IMR-90 (cell line): Measurements from ENCODE around the gene ENO3. TPM values are rescaled to one million over a fixed set of nuclear protein-coding genes. Genes with fewer than 3 reads are reported as not detected.
"Not testable (repeated sequence)": the region's sequence is repeated elsewhere in the genome, so short reads cannot be mapped to it uniquely, and the experiment has no call there.

Experiments
- ATAC-seq: fragments of 200-7000 bp; cut with Tn5 transposase; 2 replicates; pipeline ENCODE4 v1.9.1; 2020; ENCODE audit warnings: low read depth, mild to moderate bottlenecking, moderate library complexity
- BruUV-seq: library from RNA; stranded (reverse); fragments of 400-500 nt; replicated peaks from 2 replicates; lab custom pipeline; 2021; lab: Mats Ljungman, UMichigan
- CTCF ChIA-PET: fragments of 300-600 bp; formaldehyde crosslinking; extraction: SDS; loops from one replicate; lab custom pipeline; 2021; ENCODE audit warnings: antibody characterized with exemption; lab: Yijun Ruan, JAX
- POLR2A ChIA-PET: fragments of 300-600 bp; sonication (Branson Sonifier 250); formaldehyde crosslinking; loops from one replicate; lab custom pipeline; 2022; ENCODE audit warnings: antibody characterized with exemption; ENCODE audit not compliant: unreplicated experiment; lab: Charles Lee
- DNase-seq: peaks from one replicate; pipeline ENCODE4 v3.0.0; 2013
- H2AFZ ChIP-seq: replicated peaks from 2 replicates; pipeline ENCODE3; 2013; ENCODE audit warnings: low read length, mild to moderate bottlenecking; ENCODE audit not compliant: poor library complexity
- H2AK5ac ChIP-seq: 2 replicates; pipeline ENCODE4 v1.6.1; 2013; ENCODE audit warnings: low read depth, low read length, inconsistent platforms
- H2AK9ac ChIP-seq: replicated peaks from 2 replicates; pipeline ENCODE3; 2013; ENCODE audit warnings: mild to moderate bottlenecking, low read depth, low read length, moderate library complexity; ENCODE audit not compliant: poor library complexity
- H2BK120ac ChIP-seq: 2 replicates; pipeline ENCODE4 v1.6.1; 2013; ENCODE audit warnings: low read depth, low read length, inconsistent platforms
- H2BK15ac ChIP-seq: 3 replicates; pipeline ENCODE4 v1.6.1; 2013; ENCODE audit warnings: low read depth, low read length, inconsistent platforms
- H2BK20ac ChIP-seq: 2 replicates; pipeline ENCODE4 v1.6.1; 2013; ENCODE audit warnings: low read depth, mild to moderate bottlenecking, inconsistent platforms, low read length, moderate library complexity
- H2BK5ac ChIP-seq: 2 replicates; pipeline ENCODE4 v1.6.1; 2013; ENCODE audit warnings: mild to moderate bottlenecking, low read depth, low read length, inconsistent platforms; ENCODE audit not compliant: poor library complexity, severe bottlenecking
- H3K14ac ChIP-seq: replicated peaks from 2 replicates; pipeline ENCODE4 v1.6.1; 2013; ENCODE audit warnings: low read depth, low read length, inconsistent platforms
- H3K18ac ChIP-seq: 2 replicates; pipeline ENCODE4 v1.6.1; 2013; ENCODE audit warnings: low read depth, low read length, control low read depth
- H3K23ac ChIP-seq: 2 replicates; pipeline ENCODE4 v1.6.1; 2013; ENCODE audit warnings: low read depth, low read length, inconsistent platforms
- H3K27ac ChIP-seq: 2 replicates; pipeline ENCODE4 v1.5.1; 2013; ENCODE audit warnings: mild to moderate bottlenecking, control low read depth, low read length; ENCODE audit not compliant: insufficient read depth
- H3K27me3 ChIP-seq: 2 replicates; pipeline ENCODE4 v1.6.1; 2013; ENCODE audit warnings: low read length; ENCODE audit not compliant: control insufficient read depth, insufficient read depth
- H3K36me3 ChIP-seq: 2 replicates; pipeline ENCODE4 v1.6.1; 2013; ENCODE audit warnings: low read length, mixed read lengths; ENCODE audit not compliant: control insufficient read depth, insufficient read depth
- H3K4ac ChIP-seq: 2 replicates; pipeline ENCODE4 v1.6.1; 2013; ENCODE audit warnings: low read depth, low read length, inconsistent platforms
- H3K4me1 ChIP-seq: 2 replicates; pipeline ENCODE4 v1.6.1; 2013; ENCODE audit warnings: low read length, mixed read lengths; ENCODE audit not compliant: control insufficient read depth, insufficient read depth
- H3K4me2 ChIP-seq: 2 replicates; pipeline ENCODE4 v1.6.1; 2013; ENCODE audit warnings: low read depth, mild to moderate bottlenecking, control low read depth, low read length, moderate library complexity
- H3K4me3 ChIP-seq: 2 replicates; pipeline ENCODE4 v1.5.1; 2013; ENCODE audit warnings: low read depth, mild to moderate bottlenecking, control low read depth, low read length, moderate library complexity; ENCODE audit not compliant: insufficient read depth
- H3K56ac ChIP-seq: 2 replicates; pipeline ENCODE4 v1.6.1; 2013; ENCODE audit warnings: low read length, inconsistent platforms; ENCODE audit not compliant: insufficient read depth; ENCODE audit errors: extremely low read depth
- H3K79me1 ChIP-seq, 2 experiments: 2 replicates each; pipeline ENCODE4 v1.6.1; 2013; ENCODE audit warnings: low read length in 2 of 2, inconsistent platforms in 1 of 2, low read depth in 1 of 2
- H3K9ac ChIP-seq: 2 replicates; pipeline ENCODE4 v1.6.1; 2013; ENCODE audit warnings: low read depth, low read length, control low read depth
- H3K9me1 ChIP-seq: 2 replicates; pipeline ENCODE4 v1.6.1; 2013; ENCODE audit warnings: low read length, inconsistent platforms; ENCODE audit not compliant: insufficient read depth
- H3K9me3 ChIP-seq: 2 replicates; pipeline ENCODE4 v1.6.1; 2013; ENCODE audit warnings: low read length; ENCODE audit not compliant: control insufficient read depth, insufficient read depth
- H4K20me1 ChIP-seq: 2 replicates; pipeline ENCODE4 v1.6.1; 2013; ENCODE audit warnings: low read length, inconsistent platforms; ENCODE audit not compliant: insufficient read depth
- H4K5ac ChIP-seq: 2 replicates; pipeline ENCODE4 v1.6.1; 2013; ENCODE audit warnings: mild to moderate bottlenecking, low read depth, low read length, control low read depth
- H4K8ac ChIP-seq, 2 experiments: 2 replicates each; pipeline ENCODE4 v1.6.1; 2013; ENCODE audit warnings: low read depth in 2 of 2, low read length in 2 of 2, control low read depth in 1 of 2, inconsistent platforms in 1 of 2
- H4K91ac ChIP-seq: 2 replicates; pipeline ENCODE4 v1.6.1; 2013; ENCODE audit warnings: low read depth, low read length, inconsistent platforms; ENCODE audit not compliant: insufficient read depth
- CHD1 ChIP-seq: IDR thresholded peaks from 2 replicates; pipeline ENCODE4 v1.6.1; 2012; ENCODE audit warnings: low read depth, low read length, improper control_type of control experiment
- FOS ChIP-seq: fragments of 150-350 bp; IDR thresholded peaks from 2 replicates; pipeline ENCODE4 v1.6.1; 2016; ENCODE audit warnings: low read depth, low read length
- WGBS, 2 experiments: methylation state at CpG; one replicate each; pipeline versions ENCODE4 v1.1.5 to v1.1.7; 2013; ENCODE audit warnings: missing lambda C conversion rate in 2 of 2; ENCODE audit not compliant: insufficient read length in 1 of 2; ENCODE audit errors: extremely low coverage in 2 of 2; 5-methylcytosine and 5-hydroxymethylcytosine counted together
- dilution Hi-C: fragments of 300-500 bp; cut with HindIII; formaldehyde crosslinking; loops from one replicate; pipeline ENCODE4 v1.14.3; 2018; ENCODE audit warnings: low sequenced_read_pairs; ENCODE audit not compliant: unreplicated experiment
- in situ Hi-C: fragments of 300-500 bp; cut with MboI; formaldehyde crosslinking; loops from 3 replicates; pipeline ENCODE4 v1.14.3; 2019; ENCODE audit warnings: low sequenced_read_pairs, inconsistent platforms, mixed read lengths
- intact Hi-C: fragments of 100-400 bp; cut with micrococcal nuclease; formaldehyde crosslinking; loops from 2 replicates; pipeline ENCODE4 v1.10.0; 2022
- polyA plus RNA-seq, 3 experiments: library from polyadenylated mRNA; depleted of rRNA; stranded (reverse); fragments of >200 nt; gene quantifications; 2 replicates each; pipeline ENCODE4 v1.2.3, GENCODE V29; 2012; ENCODE audit warnings: low replicate concordance in 1 of 3
- total RNA-seq: library from RNA; depleted of rRNA; stranded (reverse); fragments of >200 nt; gene quantifications from 2 replicates; pipeline ENCODE4 v1.2.3, GENCODE V29; 2012

The ENO3 gene
- total and polyA plus RNA-seq, 2 of the 4 experiments (the other 2 are of a cell fraction) = 1.4 to 5.1 TPM

DNA sequence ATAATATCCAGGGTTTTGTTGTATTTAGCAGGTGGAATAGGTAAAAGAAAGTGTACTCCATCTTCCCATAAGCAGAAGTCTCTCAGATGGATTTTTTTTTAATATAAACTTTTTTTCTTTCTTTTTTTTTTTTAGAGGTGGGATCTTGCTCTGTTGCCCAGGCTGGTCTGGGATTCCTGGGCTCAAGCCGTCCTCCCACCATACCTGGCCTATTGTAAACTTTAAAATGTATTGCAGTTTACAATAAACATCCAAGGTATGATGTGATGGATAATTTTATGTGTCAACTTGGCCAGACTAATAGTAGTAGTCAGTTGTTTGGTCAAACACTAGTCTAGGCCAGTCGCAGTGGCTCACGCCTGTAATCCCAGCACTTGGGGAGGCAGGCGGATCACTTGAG, 29.6 kb upstream of the ENO3 start:
- in situ Hi-C loops (no loop called here), dilution Hi-C loops (no loop called here), intact Hi-C loops (no loop called here)
- ChIA-PET POLR2A (interaction anchor here (0.7 kb wide), 1 partner anchor 111 kb away, joined by 6 read pairs; no protein-coding TSS in a partner anchor), CTCF (interaction anchor here (1.4 kb wide), 1 partner anchor 18 kb away, joined by 4 read pairs; the partner anchor contains the start of gene CHRNE)
- 0 out of 2 replicates have a peak, but pooled peaks cover 2% of the 10 kb centered on the region for H3K4me1 ChIP-seq
- no peak overlapping the region for H2AFZ ChIP-seq
- no peak overlapping the region for H4K5ac ChIP-seq
- H4K20me1 ChIP-seq = no peaks in the 10 kb centered on the region
- ATAC-seq (no peak), DNase-seq (no peak)
- no peak overlapping the region for H2BK120ac ChIP-seq
- H3K14ac ChIP-seq = no peak overlapping the region
- H3K79me1 ChIP-seq = no peaks in the 10 kb centered on the region
- H4K8ac ChIP-seq = no peak overlapping the region
- H3K36me3 ChIP-seq = no peaks in the 10 kb centered on the region
- no peak overlapping the region for H3K56ac ChIP-seq
- no peak overlapping the region for H2AK5ac ChIP-seq
- H2AK9ac ChIP-seq = no peak overlapping the region
- H3K4me3 ChIP-seq = no peak overlapping the region
- H3K9me3 ChIP-seq = no peaks in the 10 kb centered on the region
- H2BK15ac ChIP-seq = no peak overlapping the region
- no peak overlapping the region for H3K9ac ChIP-seq
- WGBS, 2 experiments = no CpG with 5 or more reads among the region's 4 CpGs
- TF ChIP-seq FOS = no peak
- no peak for TF ChIP-seq CHD1
- H3K9me1 ChIP-seq = no peaks in the 10 kb centered on the region
- no peak overlapping the region for H4K91ac ChIP-seq
- H3K4me2 ChIP-seq = no peak overlapping the region
- BruUV-seq = no TSS peak
- no peak overlapping the region for H3K4ac ChIP-seq
- H3K27ac ChIP-seq = no peak overlapping the region
- no peak overlapping the region for H3K18ac ChIP-seq
- H2BK5ac ChIP-seq = no peak overlapping the region
- no peak overlapping the region for H3K23ac ChIP-seq
- H3K27me3 ChIP-seq = no peaks in the 10 kb centered on the region
- H2BK20ac ChIP-seq = no peak overlapping the region

DNA sequence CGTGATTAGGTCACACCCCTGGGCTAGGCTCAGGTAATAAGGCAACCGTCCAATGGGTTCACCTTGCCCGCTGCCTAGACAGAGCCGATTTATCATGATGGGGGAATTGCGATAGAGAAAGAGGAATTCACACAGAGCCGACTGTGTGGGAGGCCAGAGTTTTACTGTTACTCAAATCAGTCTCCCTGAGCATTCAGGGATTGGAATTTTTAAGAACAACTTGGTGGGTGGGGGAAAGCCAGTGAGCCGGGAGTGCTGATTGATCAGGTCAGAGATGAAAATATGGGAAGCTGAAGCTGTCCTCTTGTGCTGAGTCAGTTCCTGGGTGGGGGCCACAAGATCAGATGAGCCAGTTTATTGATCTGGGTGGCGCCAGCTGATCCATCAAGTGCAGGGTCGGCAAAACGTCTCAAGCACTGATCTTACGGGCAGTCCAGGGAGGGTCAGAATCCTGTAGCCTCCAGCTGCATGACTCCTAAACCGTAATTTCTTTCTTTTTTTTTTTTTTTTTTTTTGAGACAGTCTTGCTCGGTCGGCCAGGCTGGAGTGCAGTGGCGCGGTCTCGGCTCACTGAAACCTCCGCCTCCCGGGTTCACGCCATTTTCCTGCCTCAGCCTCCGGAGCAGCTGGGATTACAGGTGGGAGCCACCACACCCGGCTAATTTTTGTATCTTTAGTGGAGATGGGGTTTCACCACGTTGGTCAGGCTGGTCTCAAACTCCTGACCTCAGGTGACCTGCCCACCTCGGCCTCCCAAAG, 24.2 kb upstream of the ENO3 start:
- 72% methylated on average over 5 of the region's 24 CpGs; no CpG with 5 or more reads in 1 of the 2 experiments for WGBS, 2 experiments
- H4K8ac ChIP-seq, H4K91ac ChIP-seq, intact Hi-C loops, H3K23ac ChIP-seq, H3K9me1 ChIP-seq, H3K27ac ChIP-seq, CTCF ChIA-PET, in situ Hi-C loops, H3K9me3 ChIP-seq, H4K20me1 ChIP-seq, H3K9ac ChIP-seq, BruUV-seq, dilution Hi-C loops, DNase-seq, H3K4ac ChIP-seq, ATAC-seq, H3K4me3 ChIP-seq, H2BK120ac ChIP-seq, H3K36me3 ChIP-seq, H3K56ac ChIP-seq, H2BK15ac ChIP-seq, H2BK20ac ChIP-seq, H2AFZ ChIP-seq, H2BK5ac ChIP-seq, H3K4me1 ChIP-seq, H3K14ac ChIP-seq, H3K27me3 ChIP-seq, H3K18ac ChIP-seq, H3K79me1 ChIP-seq, H3K4me2 ChIP-seq, H2AK5ac ChIP-seq, H4K5ac ChIP-seq, H2AK9ac ChIP-seq, POLR2A ChIA-PET: not testable (repeated sequence)
